GM23338 (cell line): ENCODE results near the gene HMGN3. TPM values are rescaled to one million over a fixed set of nuclear protein-coding genes. Genes with fewer than 3 reads are reported as not detected.

Experiments
- ATAC-seq: fragments of 200-7000 bp; cut with Tn5 transposase; 3 replicates; pipeline ENCODE4 v1.9.1; 2020
- DNase-seq: peaks from one replicate; pipeline ENCODE4 v3.0.0-alpha.2; 2015; ENCODE audit warnings: low spot score
- H2AFZ ChIP-seq: fragments of 200-600 bp; sonication (generic); 2 replicates; pipeline ENCODE4 v1.8.0; 2016; ENCODE audit warnings: antibody characterized with exemption, mild to moderate bottlenecking, moderate library complexity
- H3F3A ChIP-seq: fragments of 200-600 bp; sonication (generic); replicated peaks from 2 replicates; pipeline ENCODE4 v1.8.0; 2017; ENCODE audit warnings: antibody characterized with exemption, mixed run types, low read depth
- H3K27ac ChIP-seq: fragments of 200-600 bp; sonication (generic); 2 replicates; pipeline ENCODE4 v1.6.1; 2016; ENCODE audit warnings: low read depth
- H3K27me3 ChIP-seq: fragments of 200-600 bp; sonication (generic); 2 replicates; pipeline ENCODE4 v1.8.0; 2016; ENCODE audit warnings: mild to moderate bottlenecking, mixed run types, moderate library complexity; ENCODE audit not compliant: insufficient read depth
- H3K36me3 ChIP-seq: fragments of 200-600 bp; sonication (generic); 2 replicates; pipeline ENCODE4 v1.8.0; 2016; ENCODE audit warnings: mild to moderate bottlenecking; ENCODE audit not compliant: insufficient read depth
- H3K4me1 ChIP-seq: fragments of 200-600 bp; sonication (generic); 2 replicates; pipeline ENCODE4 v1.8.0; 2016; ENCODE audit warnings: mild to moderate bottlenecking, moderate library complexity; ENCODE audit not compliant: insufficient read depth
- H3K4me2 ChIP-seq: fragments of 200-600 bp; sonication (generic); 2 replicates; pipeline ENCODE4 v1.7.1; 2017; ENCODE audit warnings: mixed run types
- H3K4me3 ChIP-seq: fragments of 200-600 bp; sonication (generic); 2 replicates; pipeline ENCODE4 v1.6.1; 2016; ENCODE audit warnings: mixed run types
- H3K79me2 ChIP-seq: fragments of 200-600 bp; sonication (generic); replicated peaks from 2 replicates; pipeline ENCODE4 v1.8.0; 2017; ENCODE audit warnings: mild to moderate bottlenecking; ENCODE audit not compliant: insufficient read depth
- H3K9me2 ChIP-seq: fragments of 200-600 bp; sonication (generic); 2 replicates; pipeline ENCODE4 v1.8.0; 2017; ENCODE audit not compliant: insufficient read depth
- H4K20me1 ChIP-seq: fragments of 200-600 bp; sonication (generic); replicated peaks from 2 replicates; pipeline ENCODE4 v1.8.0; 2017; ENCODE audit warnings: mild to moderate bottlenecking; ENCODE audit not compliant: insufficient read depth
- H3K27ac Mint-ChIP-seq: 2 replicates; pipeline ENCODE4 v1.8.0; 2020; ENCODE audit warnings: inconsistent platforms, mild to moderate bottlenecking, moderate library complexity, mixed read lengths
- H3K27me3 Mint-ChIP-seq: 3 replicates; pipeline ENCODE4 v1.8.0; 2022; ENCODE audit warnings: low read depth, mild to moderate bottlenecking, moderate library complexity, mixed read lengths, inconsistent platforms; ENCODE audit not compliant: insufficient read depth, poor library complexity
- H3K36me3 Mint-ChIP-seq: 3 replicates; pipeline ENCODE4 v1.8.0; 2021; ENCODE audit warnings: low read depth, mild to moderate bottlenecking, inconsistent platforms, moderate library complexity, mixed read lengths
- H3K4me1 Mint-ChIP-seq: 3 replicates; pipeline ENCODE4 v1.8.0; 2020; ENCODE audit warnings: mild to moderate bottlenecking, inconsistent platforms, mixed read lengths
- H3K4me3 Mint-ChIP-seq: 3 replicates; pipeline ENCODE4 v1.8.0; 2021; ENCODE audit warnings: moderate library complexity, mild to moderate bottlenecking, inconsistent platforms, mixed read lengths
- H3K9me3 Mint-ChIP-seq: 3 replicates; pipeline ENCODE4 v1.8.0; 2020; ENCODE audit warnings: moderate library complexity, mild to moderate bottlenecking, inconsistent platforms, mixed read lengths
- CREB1 ChIP-seq: fragments of 250-450 bp; sonication (Bioruptor Pico); IDR thresholded peaks from 2 replicates; pipeline ENCODE4 v1.5.0; 2020; ENCODE audit warnings: low read depth, mild to moderate bottlenecking, moderate library complexity
- CTCF ChIP-seq, 2 experiments: fragments of 200-600 bp in 1 of 2; sonication (generic) in 1 of 2; conservative IDR thresholded peaks; 2 replicates each; pipeline versions ENCODE4 v1.5.1 to v1.6.1; 2016 to 2017; ENCODE audit warnings: antibody characterized with exemption in 2 of 2, low read depth in 2 of 2, mild to moderate bottlenecking in 2 of 2, moderate library complexity in 1 of 2
- EZH2 ChIP-seq: fragments of 200-600 bp; sonication (generic); IDR thresholded peaks from one replicate; pipeline ENCODE4 v1.8.0; 2017; ENCODE audit warnings: antibody characterized with exemption, mild to moderate bottlenecking, low read depth; ENCODE audit not compliant: unreplicated experiment
- EZH2phosphoT487 ChIP-seq: fragments of 200-600 bp; sonication (generic); IDR thresholded peaks from one replicate; pipeline ENCODE4 v1.8.1; 2018; ENCODE audit warnings: antibody characterized with exemption; ENCODE audit not compliant: unreplicated experiment
- JUNB ChIP-seq: IDR thresholded peaks from one replicate; pipeline ENCODE4 v1.6.1; 2016; ENCODE audit warnings: antibody characterized with exemption; ENCODE audit not compliant: unreplicated experiment
- NANOG ChIP-seq: IDR thresholded peaks from 2 replicates; pipeline ENCODE4 v1.6.1; 2016; ENCODE audit warnings: antibody characterized with exemption, borderline replicate concordance
- POLR2AphosphoS5 ChIP-seq: IDR thresholded peaks from 2 replicates; pipeline ENCODE4 v1.6.1; 2016; ENCODE audit warnings: antibody characterized with exemption, low read depth
- STAT1 ChIP-seq: IDR thresholded peaks from one replicate; pipeline ENCODE4 v1.6.1; 2016; ENCODE audit warnings: antibody characterized with exemption; ENCODE audit not compliant: unreplicated experiment
- ZNF114 ChIP-seq: fragments of 250-450 bp; sonication (Bioruptor Pico); IDR thresholded peaks from 2 replicates; pipeline ENCODE4 v1.5.0; 2020; ENCODE audit warnings: mild to moderate bottlenecking, moderate library complexity
- ZNF331 ChIP-seq: fragments of 250-450 bp; sonication (Bioruptor Pico); IDR thresholded peaks from 2 replicates; pipeline ENCODE4 v1.5.0; 2020; ENCODE audit warnings: low read depth, mild to moderate bottlenecking, moderate library complexity
- ZNF462 ChIP-seq: fragments of 250-450 bp; sonication (Bioruptor Pico); IDR thresholded peaks from 2 replicates; pipeline ENCODE4 v1.5.0; 2020; ENCODE audit warnings: mild to moderate bottlenecking, moderate library complexity
- polyA plus RNA-seq: library from polyadenylated mRNA; unstranded; fragments of >200 nt; fragmentation: Nextera tagmentation; extraction: Ambion mirVana; gene quantifications from 2 replicates; pipeline ENCODE4 v1.2.1, GENCODE V29; 2016
- total RNA-seq: library from RNA; depleted of rRNA; stranded (reverse); fragments of >200 nt; shearing (Covaris generic); gene quantifications from 2 replicates; pipeline ENCODE4 v1.2.3, GENCODE V29; 2014
- TF ChIP-seq, protein P1 (sequence below): IDR thresholded peaks from one replicate; pipeline ENCODE4 v1.6.1; 2018; ENCODE audit warnings: antibody characterized with exemption; ENCODE audit not compliant: unreplicated experiment

HMGN3 gene
- total and polyA plus RNA-seq, 2 experiments from 2014 or later, result 166 to 956 TPM

GRCh38 chr6:79168695-79168980 lies 65.8 kb downstream of the HMGN3 start (continued):
- TF ChIP-seq ZNF462 (CRISPR knock-in tag) (no peak), CREB1 (CRISPR knock-in tag) (no peak), NANOG (no peak), EZH2phosphoT487 (no peak), ZNF114 (CRISPR knock-in tag) (no peak), STAT1 (no peak), EZH2 (no peak), POLR2AphosphoS5 (no peak), ZNF331 (no peak)

- Mint-ChIP-seq H3K9me3 (no peaks in the 10 kb centered on the region), H3K4me1 (peaks cover 11% of the 10 kb centered on the region), H3K27ac (no peak overlapping the region), H3K4me3 (no peak overlapping the region), H3K27me3 (peaks cover 2% of the 10 kb centered on the region), H3K36me3 (no peaks in the 10 kb centered on the region)
- no peaks in the 10 kb centered on the region for H3K36me3 ChIP-seq
- no peaks in the 10 kb centered on the region for H3K79me2 ChIP-seq
- no peak overlapping the region for H3K4me3 ChIP-seq
- ATAC-seq (no peak), DNase-seq (no peak)
- no peak overlapping the region for H3K4me2 ChIP-seq
- no peaks in the 10 kb centered on the region for H4K20me1 ChIP-seq
- H3K27ac ChIP-seq, result no peak overlapping the region
- no peak overlapping the region for H2AFZ ChIP-seq
- no peaks in the 10 kb centered on the region for H3K27me3 ChIP-seq
- H3F3A ChIP-seq, result no peaks in the 10 kb centered on the region
- H3K4me1 ChIP-seq, result peaks cover 10% of the 10 kb centered on the region; the same call in 1 of the 2 replicates
- no peaks in the 10 kb centered on the region for H3K9me2 ChIP-seq
- TF ChIP-seq, protein P1, sequence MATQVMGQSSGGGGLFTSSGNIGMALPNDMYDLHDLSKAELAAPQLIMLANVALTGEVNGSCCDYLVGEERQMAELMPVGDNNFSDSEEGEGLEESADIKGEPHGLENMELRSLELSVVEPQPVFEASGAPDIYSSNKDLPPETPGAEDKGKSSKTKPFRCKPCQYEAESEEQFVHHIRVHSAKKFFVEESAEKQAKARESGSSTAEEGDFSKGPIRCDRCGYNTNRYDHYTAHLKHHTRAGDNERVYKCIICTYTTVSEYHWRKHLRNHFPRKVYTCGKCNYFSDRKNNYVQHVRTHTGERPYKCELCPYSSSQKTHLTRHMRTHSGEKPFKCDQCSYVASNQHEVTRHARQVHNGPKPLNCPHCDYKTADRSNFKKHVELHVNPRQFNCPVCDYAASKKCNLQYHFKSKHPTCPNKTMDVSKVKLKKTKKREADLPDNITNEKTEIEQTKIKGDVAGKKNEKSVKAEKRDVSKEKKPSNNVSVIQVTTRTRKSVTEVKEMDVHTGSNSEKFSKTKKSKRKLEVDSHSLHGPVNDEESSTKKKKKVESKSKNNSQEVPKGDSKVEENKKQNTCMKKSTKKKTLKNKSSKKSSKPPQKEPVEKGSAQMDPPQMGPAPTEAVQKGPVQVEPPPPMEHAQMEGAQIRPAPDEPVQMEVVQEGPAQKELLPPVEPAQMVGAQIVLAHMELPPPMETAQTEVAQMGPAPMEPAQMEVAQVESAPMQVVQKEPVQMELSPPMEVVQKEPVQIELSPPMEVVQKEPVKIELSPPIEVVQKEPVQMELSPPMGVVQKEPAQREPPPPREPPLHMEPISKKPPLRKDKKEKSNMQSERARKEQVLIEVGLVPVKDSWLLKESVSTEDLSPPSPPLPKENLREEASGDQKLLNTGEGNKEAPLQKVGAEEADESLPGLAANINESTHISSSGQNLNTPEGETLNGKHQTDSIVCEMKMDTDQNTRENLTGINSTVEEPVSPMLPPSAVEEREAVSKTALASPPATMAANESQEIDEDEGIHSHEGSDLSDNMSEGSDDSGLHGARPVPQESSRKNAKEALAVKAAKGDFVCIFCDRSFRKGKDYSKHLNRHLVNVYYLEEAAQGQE, result no peak
- TF ChIP-seq CREB1 (CRISPR knock-in tag), result no peak
- TF ChIP-seq CTCF (conservative IDR thresholded peaks at IDR 0.05; ENCODE audit: low read depth in 2 of 2), result no peak
- no peak for TF ChIP-seq NANOG
- no peak for TF ChIP-seq JUNB
- no peak for TF ChIP-seq EZH2phosphoT487
- TF ChIP-seq EZH2, result no peak
- TF ChIP-seq ZNF114 (CRISPR knock-in tag), result no peak
- no peak for TF ChIP-seq POLR2AphosphoS5
Observed at GRCh38 chr6:79167931-79168694, 66.4 kb downstream of the HMGN3 start.
